GM12878 (cell line): ENCODE data around the gene RAMACL. TPM values are rescaled to one million over a fixed set of nuclear protein-coding genes. Genes with fewer than 3 reads are reported as not detected.

Experiments
- ATAC-seq: fragments of 200-7000 bp; cut with Tn5 transposase; 3 replicates; pipeline ENCODE4 v1.9.1; 2020; ENCODE audit warnings: mild to moderate bottlenecking, moderate library complexity
- BruUV-seq: library from RNA; stranded (reverse); fragments of 400-500 nt; replicated peaks from 2 replicates; lab custom pipeline; 2021; lab: Mats Ljungman, UMichigan
- CTCF ChIA-PET: fragments of 300-600 bp; sonication (Branson Sonifier 250); formaldehyde crosslinking; extraction: SDS; loops from one replicate; lab custom pipeline; 2021; ENCODE audit warnings: inconsistent platforms; lab: Yijun Ruan, JAX
- POLR2A ChIA-PET: fragments of 350-600 bp; formaldehyde crosslinking; extraction: SDS; loops from one replicate; lab custom pipeline; 2021; ENCODE audit warnings: inconsistent platforms; lab: Charles Lee
- RAD21 ChIA-PET: fragments of 300-600 bp; sonication (Branson Sonifier 250); formaldehyde crosslinking; loops from one replicate; lab custom pipeline; 2023; ENCODE audit warnings: antibody characterized with exemption; ENCODE audit not compliant: unreplicated experiment; lab: Charles Lee
- SMC1A ChIA-PET: fragments of 300-600 bp; sonication (Branson Sonifier 250); formaldehyde crosslinking; loops from one replicate; lab custom pipeline; 2023; ENCODE audit not compliant: unreplicated experiment, uncharacterized antibody; lab: Charles Lee
- DNase-seq: peaks from one replicate; pipeline ENCODE4 v3.0.0-alpha.2; 2011; ENCODE audit warnings: low read depth, low spot score
- FAIRE-seq: peaks from 3 replicates; lab custom pipeline; 2011; peaks lifted over from hg19 to GRCh38; lab: Jason Lieb, UNC
- H2AFZ ChIP-seq: 2 replicates; pipeline ENCODE4 v1.6.0; 2011; ENCODE audit warnings: low read depth, low read length, control low read depth; ENCODE audit not compliant: control insufficient read depth
- H3K27ac ChIP-seq: 2 replicates; pipeline ENCODE4 v1.5.1; 2011; ENCODE audit warnings: control low read depth; ENCODE audit not compliant: control insufficient read depth, insufficient read depth
- H3K27me3 ChIP-seq, 2 experiments: replicated peaks in 1 of 2; 2 replicates each; pipeline versions ENCODE4 v1.6.0 to v1.6.1; 2011; ENCODE audit warnings: low read length in 1 of 2; ENCODE audit not compliant: control insufficient read depth in 2 of 2, insufficient read depth in 2 of 2
- H3K36me3 ChIP-seq, 2 experiments: 2 replicates each; pipeline ENCODE4 v1.5.1; 2011; ENCODE audit warnings: low read length in 1 of 2; ENCODE audit not compliant: control insufficient read depth in 2 of 2, insufficient read depth in 2 of 2
- H3K4me1 ChIP-seq: 2 replicates; pipeline ENCODE4 v1.6.1; 2011; ENCODE audit warnings: mild to moderate bottlenecking, low read length, moderate library complexity, mixed read lengths; ENCODE audit not compliant: control insufficient read depth, insufficient read depth
- H3K4me2 ChIP-seq: 2 replicates; pipeline ENCODE4 v1.6.0; 2011; ENCODE audit warnings: control low read depth; ENCODE audit not compliant: control insufficient read depth, insufficient read depth
- H3K4me3 ChIP-seq: fragments of 200-600 bp; sonication (generic); 2 replicates; pipeline ENCODE4 v1.5.1; 2016
- H3K79me2 ChIP-seq: 2 replicates; pipeline ENCODE4 v1.6.0; 2011; ENCODE audit warnings: low read length; ENCODE audit not compliant: control insufficient read depth, insufficient read depth
- H3K9ac ChIP-seq: 2 replicates; pipeline ENCODE4 v1.8.0; 2011; ENCODE audit warnings: low read length, control low read depth, mixed read lengths; ENCODE audit not compliant: control insufficient read depth, insufficient read depth
- H3K9me3 ChIP-seq: replicated peaks from 3 replicates; pipeline ENCODE4 v1.5.1; 2011; ENCODE audit warnings: mild to moderate bottlenecking, low read length; ENCODE audit not compliant: control insufficient read depth, insufficient read depth
- H4K20me1 ChIP-seq: 2 replicates; pipeline ENCODE4 v1.6.0; 2011; ENCODE audit not compliant: control insufficient read depth, insufficient read depth
- BMI1 ChIP-seq: fragments of 450-650 bp; IDR thresholded peaks from 2 replicates; pipeline ENCODE4 v1.6.1; 2016; ENCODE audit warnings: mild to moderate bottlenecking, moderate library complexity, borderline replicate concordance
- DPF2 ChIP-seq: fragments of 450-650 bp; IDR thresholded peaks from 2 replicates; pipeline ENCODE4 v1.6.1; 2017; ENCODE audit warnings: mild to moderate bottlenecking
- GABPA ChIP-seq: IDR thresholded peaks from 2 replicates; pipeline ENCODE4 v1.6.1; 2014; ENCODE audit warnings: antibody characterized with exemption, low read depth, mild to moderate bottlenecking, inconsistent platforms
- IKZF2 ChIP-seq, 2 experiments: fragments of 450-650 bp; IDR thresholded peaks; 2 replicates each; pipeline ENCODE4 v1.6.1; 2017; ENCODE audit warnings: mild to moderate bottlenecking in 2 of 2, moderate library complexity in 2 of 2
- NFYA ChIP-seq: IDR thresholded peaks from 2 replicates; pipeline ENCODE4 v1.6.1; 2011; ENCODE audit warnings: low read depth, mild to moderate bottlenecking, low read length, improper control_type of control experiment, borderline replicate concordance
- NRF1 ChIP-seq: conservative IDR thresholded peaks from 2 replicates; pipeline ENCODE4 v1.6.1; 2011; ENCODE audit warnings: mild to moderate bottlenecking, low read depth, low read length, improper control_type of control experiment
- PAX8 ChIP-seq: fragments of 450-650 bp; IDR thresholded peaks from 2 replicates; pipeline ENCODE4 v1.6.1; 2017; ENCODE audit warnings: mild to moderate bottlenecking, moderate library complexity
- POLR2A ChIP-seq: IDR thresholded peaks from 2 replicates; pipeline ENCODE4 v1.6.1; 2011; ENCODE audit warnings: low read depth, mild to moderate bottlenecking, low read length
- POU2F2 ChIP-seq: IDR thresholded peaks from 3 replicates; pipeline ENCODE4 v1.6.1; 2011; ENCODE audit warnings: low read depth, mild to moderate bottlenecking, low read length, borderline replicate concordance
- TAF1 ChIP-seq: IDR thresholded peaks from 2 replicates; pipeline ENCODE4 v1.6.1; 2011; ENCODE audit warnings: mild to moderate bottlenecking, low read depth, low read length, borderline replicate concordance
- TCF7 ChIP-seq: IDR thresholded peaks from 2 replicates; pipeline ENCODE4 v1.6.1; 2014; ENCODE audit warnings: antibody characterized with exemption, borderline replicate concordance
- YY1 ChIP-seq: IDR thresholded peaks from 2 replicates; pipeline ENCODE4 v1.6.1; 2011; ENCODE audit warnings: low read depth, mild to moderate bottlenecking, low read length
- ZNF384 ChIP-seq: IDR thresholded peaks from 2 replicates; pipeline ENCODE4 v1.6.1; 2012; ENCODE audit warnings: low read depth, mild to moderate bottlenecking, low read length, improper control_type of control experiment, borderline replicate concordance
- WGBS: methylation state at CpG from one replicate; pipeline ENCODE4 v1.1.6; 2016; ENCODE audit warnings: low lambda C conversion rate; ENCODE audit not compliant: insufficient replicate concordance, insufficient coverage; ENCODE audit errors: missing lambda C conversion rate; 5-methylcytosine and 5-hydroxymethylcytosine counted together
- in situ Hi-C: fragments of 300-500 bp; cut with MboI; formaldehyde crosslinking; loops from 9 replicates; pipeline ENCODE4 v1.14.3; 2018; ENCODE audit warnings: mixed read lengths
- intact Hi-C: fragments of 100-400 bp; cut with micrococcal nuclease; formaldehyde crosslinking; loops from one replicate; pipeline ENCODE4 v1.14.2; 2022; ENCODE audit not compliant: unreplicated experiment
- polyA plus RNA-seq, 11 experiments: library from polyadenylated mRNA; depleted of rRNA in 4 of 11; unstranded in 6 of 11; stranded (reverse) in 5 of 11; fragments of >200 nt; fragmentation: Nextera tagmentation in 4 of 11; fragmentation: Illumina TruSeq in 1 of 11; extraction: Ambion mirVana in 4 of 11; extraction: Trizol in 1 of 11; gene quantifications; 1 replicate in 1 of 11; 2 replicates in 10 of 11; pipeline versions ENCODE4 v1.2.1 to v1.2.3, GENCODE V29; 2011 to 2016; ENCODE audit warnings: inconsistent platforms in 2 of 11, missing spikeins in 2 of 11, low read depth in 1 of 11
- total RNA-seq, 4 experiments: library from RNA; depleted of rRNA in 3 of 4; stranded (reverse); fragments of >200 nt in 3 of 4; fragmentation: Illumina TruSeq in 1 of 4; extraction: Trizol in 1 of 4; gene quantifications; 2 replicates each; pipeline versions ENCODE4 v1.2.1 to v1.2.3, GENCODE V29; 2013 to 2021
- TF ChIP-seq, protein P1 (sequence below): IDR thresholded peaks from 2 replicates; pipeline ENCODE4 v1.6.1; 2012; ENCODE audit warnings: improper control_type of control experiment, low read depth, low read length; ENCODE audit not compliant: insufficient replicate concordance
- TF ChIP-seq, protein P2 (sequence below): fragments of 450-650 bp; IDR thresholded peaks from 2 replicates; pipeline ENCODE4 v1.6.1; 2016; ENCODE audit warnings: mild to moderate bottlenecking
- TF ChIP-seq, protein P3 (sequence below): fragments of 150-350 bp; IDR thresholded peaks from 2 replicates; pipeline ENCODE4 v1.6.1; 2014; ENCODE audit warnings: mild to moderate bottlenecking, low read depth, low read length
- TF ChIP-seq, protein P4 (sequence below): IDR thresholded peaks from 2 replicates; pipeline ENCODE4 v1.6.1; 2011; ENCODE audit warnings: low read depth, mild to moderate bottlenecking, low read length, moderate library complexity, borderline replicate concordance; ENCODE audit errors: extremely low read depth

Gene RAMACL
- total and polyA plus RNA-seq, 10 of the 15 experiments (the other 5 are each of a cell fraction or from before 2014, with no cell fraction given): 0.09 to 1.3 (median 0.31) TPM; not detected in 1

DNA sequence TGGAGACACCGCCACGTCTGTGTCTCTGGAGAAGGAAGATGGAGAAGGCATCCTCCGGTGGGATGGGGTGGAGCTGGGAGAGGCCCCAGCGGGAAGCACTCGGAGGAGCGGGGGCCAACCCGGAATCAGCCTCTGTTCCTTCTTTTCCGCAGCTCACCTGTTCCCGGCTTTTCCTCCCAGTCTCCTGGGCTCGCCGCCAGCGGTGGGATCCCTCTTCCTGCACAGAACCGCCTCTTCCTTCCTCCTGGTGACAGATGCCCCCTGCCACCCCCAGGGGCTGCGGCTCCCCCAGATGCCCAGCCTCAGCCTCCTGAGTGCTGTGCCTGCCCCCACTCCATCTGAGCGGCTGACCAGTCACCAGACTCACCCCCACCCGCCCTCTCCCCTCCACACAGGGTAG lies 23.3 kb downstream of the RAMACL start (continued):
- TF ChIP-seq, protein P1, sequence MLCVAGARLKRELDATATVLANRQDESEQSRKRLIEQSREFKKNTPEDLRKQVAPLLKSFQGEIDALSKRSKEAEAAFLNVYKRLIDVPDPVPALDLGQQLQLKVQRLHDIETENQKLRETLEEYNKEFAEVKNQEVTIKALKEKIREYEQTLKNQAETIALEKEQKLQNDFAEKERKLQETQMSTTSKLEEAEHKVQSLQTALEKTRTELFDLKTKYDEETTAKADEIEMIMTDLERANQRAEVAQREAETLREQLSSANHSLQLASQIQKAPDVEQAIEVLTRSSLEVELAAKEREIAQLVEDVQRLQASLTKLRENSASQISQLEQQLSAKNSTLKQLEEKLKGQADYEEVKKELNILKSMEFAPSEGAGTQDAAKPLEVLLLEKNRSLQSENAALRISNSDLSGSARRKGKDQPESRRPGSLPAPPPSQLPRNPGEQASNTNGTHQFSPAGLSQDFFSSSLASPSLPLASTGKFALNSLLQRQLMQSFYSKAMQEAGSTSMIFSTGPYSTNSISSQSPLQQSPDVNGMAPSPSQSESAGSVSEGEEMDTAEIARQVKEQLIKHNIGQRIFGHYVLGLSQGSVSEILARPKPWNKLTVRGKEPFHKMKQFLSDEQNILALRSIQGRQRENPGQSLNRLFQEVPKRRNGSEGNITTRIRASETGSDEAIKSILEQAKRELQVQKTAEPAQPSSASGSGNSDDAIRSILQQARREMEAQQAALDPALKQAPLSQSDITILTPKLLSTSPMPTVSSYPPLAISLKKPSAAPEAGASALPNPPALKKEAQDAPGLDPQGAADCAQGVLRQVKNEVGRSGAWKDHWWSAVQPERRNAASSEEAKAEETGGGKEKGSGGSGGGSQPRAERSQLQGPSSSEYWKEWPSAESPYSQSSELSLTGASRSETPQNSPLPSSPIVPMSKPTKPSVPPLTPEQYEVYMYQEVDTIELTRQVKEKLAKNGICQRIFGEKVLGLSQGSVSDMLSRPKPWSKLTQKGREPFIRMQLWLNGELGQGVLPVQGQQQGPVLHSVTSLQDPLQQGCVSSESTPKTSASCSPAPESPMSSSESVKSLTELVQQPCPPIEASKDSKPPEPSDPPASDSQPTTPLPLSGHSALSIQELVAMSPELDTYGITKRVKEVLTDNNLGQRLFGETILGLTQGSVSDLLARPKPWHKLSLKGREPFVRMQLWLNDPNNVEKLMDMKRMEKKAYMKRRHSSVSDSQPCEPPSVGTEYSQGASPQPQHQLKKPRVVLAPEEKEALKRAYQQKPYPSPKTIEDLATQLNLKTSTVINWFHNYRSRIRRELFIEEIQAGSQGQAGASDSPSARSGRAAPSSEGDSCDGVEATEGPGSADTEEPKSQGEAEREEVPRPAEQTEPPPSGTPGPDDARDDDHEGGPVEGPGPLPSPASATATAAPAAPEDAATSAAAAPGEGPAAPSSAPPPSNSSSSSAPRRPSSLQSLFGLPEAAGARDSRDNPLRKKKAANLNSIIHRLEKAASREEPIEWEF: no peak
- TF ChIP-seq BMI1 (no peak), ZNF384 (no peak), TAF1 (no peak), IKZF2 (IDR thresholded peaks at IDR 0.05) (no peak)
- TF ChIP-seq, all 136 proteins: peak for 0

DNA sequence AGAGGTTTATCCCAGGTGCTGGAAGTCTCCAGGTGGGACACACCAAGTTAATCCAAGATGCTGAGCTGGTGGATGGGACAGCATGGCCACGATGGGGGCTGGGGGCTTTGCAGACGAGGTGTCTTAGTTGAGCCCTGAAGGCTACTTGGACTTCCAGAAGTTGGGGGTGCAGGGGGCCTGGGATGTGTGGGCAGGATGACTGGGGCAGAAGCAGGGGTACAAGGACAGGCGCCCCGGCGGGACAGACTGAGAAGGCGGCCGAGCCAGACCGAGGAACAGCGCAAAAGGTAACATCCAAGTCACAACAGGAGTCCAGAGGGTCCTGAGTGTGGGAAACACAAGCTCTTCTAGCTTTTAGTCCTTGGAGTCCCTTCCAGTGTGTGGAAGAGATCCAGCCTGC lies 23.8 kb downstream of the RAMACL start:
- H3K27me3 ChIP-seq: no peaks in the 10 kb centered on the region
- no peak for FAIRE-seq
- no peak overlapping the region for H2AFZ ChIP-seq
- no peaks in the 10 kb centered on the region for H3K4me1 ChIP-seq
- no peak overlapping the region for H3K4me2 ChIP-seq
- POLR2A ChIA-PET: no interaction called here
- H4K20me1 ChIP-seq: no peaks in the 10 kb centered on the region; the same call in 1 of the 2 replicates
- no peak overlapping the region for H3K27ac ChIP-seq
- no peaks in the 10 kb centered on the region; the same call in 2 of the 3 replicates for H3K9me3 ChIP-seq
- H3K9ac ChIP-seq: no peak overlapping the region
- RAD21 ChIA-PET: no interaction called here
- intact Hi-C loops (no loop called here), in situ Hi-C loops (no loop called here)
- no TSS peak for BruUV-seq
- ATAC-seq: no peak
- SMC1A ChIA-PET: no interaction called here
- H3K79me2 ChIP-seq: no peaks in the 10 kb centered on the region
- no peak for DNase-seq
- CTCF ChIA-PET: no interaction called here
- 69% methylated on average over 9 of the region's 9 CpGs for WGBS
- no peak overlapping the region for H3K4me3 ChIP-seq
- H3K36me3 ChIP-seq: no peaks in the 10 kb centered on the region
- TF ChIP-seq NFYA (no peak), NRF1 (no peak), TCF7 (no peak), POLR2A (no peak), DPF2 (no peak), PAX8 (no peak), POU2F2 (no peak), GABPA (no peak), YY1 (no peak), IKZF2 (IDR thresholded peaks at IDR 0.05) (no peak)
- TF ChIP-seq, protein P2, sequence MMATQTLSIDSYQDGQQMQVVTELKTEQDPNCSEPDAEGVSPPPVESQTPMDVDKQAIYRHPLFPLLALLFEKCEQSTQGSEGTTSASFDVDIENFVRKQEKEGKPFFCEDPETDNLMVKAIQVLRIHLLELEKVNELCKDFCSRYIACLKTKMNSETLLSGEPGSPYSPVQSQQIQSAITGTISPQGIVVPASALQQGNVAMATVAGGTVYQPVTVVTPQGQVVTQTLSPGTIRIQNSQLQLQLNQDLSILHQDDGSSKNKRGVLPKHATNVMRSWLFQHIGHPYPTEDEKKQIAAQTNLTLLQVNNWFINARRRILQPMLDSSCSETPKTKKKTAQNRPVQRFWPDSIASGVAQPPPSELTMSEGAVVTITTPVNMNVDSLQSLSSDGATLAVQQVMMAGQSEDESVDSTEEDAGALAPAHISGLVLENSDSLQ: no peak
- TF ChIP-seq, protein P3, sequence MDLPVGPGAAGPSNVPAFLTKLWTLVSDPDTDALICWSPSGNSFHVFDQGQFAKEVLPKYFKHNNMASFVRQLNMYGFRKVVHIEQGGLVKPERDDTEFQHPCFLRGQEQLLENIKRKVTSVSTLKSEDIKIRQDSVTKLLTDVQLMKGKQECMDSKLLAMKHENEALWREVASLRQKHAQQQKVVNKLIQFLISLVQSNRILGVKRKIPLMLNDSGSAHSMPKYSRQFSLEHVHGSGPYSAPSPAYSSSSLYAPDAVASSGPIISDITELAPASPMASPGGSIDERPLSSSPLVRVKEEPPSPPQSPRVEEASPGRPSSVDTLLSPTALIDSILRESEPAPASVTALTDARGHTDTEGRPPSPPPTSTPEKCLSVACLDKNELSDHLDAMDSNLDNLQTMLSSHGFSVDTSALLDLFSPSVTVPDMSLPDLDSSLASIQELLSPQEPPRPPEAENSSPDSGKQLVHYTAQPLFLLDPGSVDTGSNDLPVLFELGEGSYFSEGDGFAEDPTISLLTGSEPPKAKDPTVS: no peak
- TF ChIP-seq, protein P4, sequence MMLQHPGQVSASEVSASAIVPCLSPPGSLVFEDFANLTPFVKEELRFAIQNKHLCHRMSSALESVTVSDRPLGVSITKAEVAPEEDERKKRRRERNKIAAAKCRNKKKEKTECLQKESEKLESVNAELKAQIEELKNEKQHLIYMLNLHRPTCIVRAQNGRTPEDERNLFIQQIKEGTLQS: no peak
